Spleen (tissue), 7 donors: Measurements from ENCODE around the gene HIRIP3.

ENCODE experiments used
- CTCF ChIP-seq, 11 experiments: fragments of 200-600 bp in 7 of 11; fragments of 450-650 bp in 4 of 11; sonication (generic) in 4 of 11; IDR thresholded peaks in 8 of 11; conservative IDR thresholded peaks in 3 of 11; 1 replicate in 7 of 11; 2 replicates in 4 of 11; pipeline versions ENCODE4 v1.4.0 to v1.8.0; 2016 to 2021; ENCODE audit warnings: antibody characterized with exemption in 11 of 11, inconsistent platforms in 4 of 11, mild to moderate bottlenecking in 1 of 11
- POLR2AphosphoS5 ChIP-seq, 3 donors: sonication (generic); formaldehyde crosslinking; IDR thresholded peaks; one replicate each; pipeline ENCODE4 v1.5.1; 2017; ENCODE audit warnings: antibody characterized with exemption in 3 of 3
- donor health status: DM: no; HTN: no; CAD: no; lungs with moderate emphysema.
- donor health status: DM: no; HTN: no; CAD: no.
- donor health status: DM: no; HTN: no; CAD: no.

GRCh38 chr16:30006659-30007377 is 11.4 kb upstream of the HIRIP3 start:
- TF ChIP-seq CTCF (IDR thresholded peaks at IDR 0.05 in 8 of 11, conservative IDR thresholded peaks at IDR 0.05 in 3 of 11) (no peak), POLR2AphosphoS5 (IDR thresholded peaks at IDR 0.05) (peak in 2 of 3 donors; percentile 15 to 60)
